ENCODE data around the gene NPFF.
A peak's percentile ranks its signal among the peaks of the same experiment; 100 is the strongest.
"Not testable (repeated sequence)": the region's sequence is repeated elsewhere in the genome, so short reads cannot be mapped to it uniquely, and the experiment has no call there.

Gene NPFF, protein sequence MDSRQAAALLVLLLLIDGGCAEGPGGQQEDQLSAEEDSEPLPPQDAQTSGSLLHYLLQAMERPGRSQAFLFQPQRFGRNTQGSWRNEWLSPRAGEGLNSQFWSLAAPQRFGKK

DNA sequence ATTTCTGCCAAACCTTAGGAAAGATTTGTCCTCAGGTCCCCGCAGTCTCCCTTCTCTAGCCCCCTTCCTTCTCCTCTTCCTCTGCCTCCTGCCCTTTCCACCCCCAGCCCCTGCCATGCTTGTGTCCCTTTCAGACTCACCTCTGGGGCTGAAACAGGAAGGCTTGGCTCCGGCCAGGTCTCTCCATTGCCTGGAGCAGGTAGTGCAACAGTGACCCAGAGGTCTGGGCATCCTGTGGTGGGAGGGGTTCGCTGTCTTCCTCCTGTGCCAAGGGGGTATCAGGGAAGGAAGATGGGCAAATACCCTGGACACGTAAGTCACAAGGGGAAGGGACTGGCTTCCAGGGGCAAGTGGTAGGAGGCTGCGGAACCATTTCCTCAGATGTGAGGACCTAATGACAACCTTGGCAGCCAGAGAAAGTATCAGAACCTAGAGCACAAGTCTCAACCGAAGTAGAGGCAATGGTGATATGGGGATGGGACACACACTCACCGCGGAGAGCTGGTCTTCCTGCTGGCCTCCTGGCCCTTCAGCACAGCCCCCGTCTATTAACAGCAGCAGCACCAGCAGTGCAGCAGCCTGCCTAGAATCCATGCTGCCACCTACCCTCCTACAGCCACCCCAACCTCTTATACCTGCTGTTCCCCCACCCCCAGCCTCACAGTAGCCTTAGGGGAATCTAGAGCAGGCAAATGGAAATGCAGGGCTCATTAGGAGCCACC, at the start of gene NPFF:
Gene NPFF, minus strand, starts transcription at position 604 of the 722 bp plus-strand sequence. Its CDS starts 10 bp downstream, at position 594.
- no peak for DNase-seq

DNA sequence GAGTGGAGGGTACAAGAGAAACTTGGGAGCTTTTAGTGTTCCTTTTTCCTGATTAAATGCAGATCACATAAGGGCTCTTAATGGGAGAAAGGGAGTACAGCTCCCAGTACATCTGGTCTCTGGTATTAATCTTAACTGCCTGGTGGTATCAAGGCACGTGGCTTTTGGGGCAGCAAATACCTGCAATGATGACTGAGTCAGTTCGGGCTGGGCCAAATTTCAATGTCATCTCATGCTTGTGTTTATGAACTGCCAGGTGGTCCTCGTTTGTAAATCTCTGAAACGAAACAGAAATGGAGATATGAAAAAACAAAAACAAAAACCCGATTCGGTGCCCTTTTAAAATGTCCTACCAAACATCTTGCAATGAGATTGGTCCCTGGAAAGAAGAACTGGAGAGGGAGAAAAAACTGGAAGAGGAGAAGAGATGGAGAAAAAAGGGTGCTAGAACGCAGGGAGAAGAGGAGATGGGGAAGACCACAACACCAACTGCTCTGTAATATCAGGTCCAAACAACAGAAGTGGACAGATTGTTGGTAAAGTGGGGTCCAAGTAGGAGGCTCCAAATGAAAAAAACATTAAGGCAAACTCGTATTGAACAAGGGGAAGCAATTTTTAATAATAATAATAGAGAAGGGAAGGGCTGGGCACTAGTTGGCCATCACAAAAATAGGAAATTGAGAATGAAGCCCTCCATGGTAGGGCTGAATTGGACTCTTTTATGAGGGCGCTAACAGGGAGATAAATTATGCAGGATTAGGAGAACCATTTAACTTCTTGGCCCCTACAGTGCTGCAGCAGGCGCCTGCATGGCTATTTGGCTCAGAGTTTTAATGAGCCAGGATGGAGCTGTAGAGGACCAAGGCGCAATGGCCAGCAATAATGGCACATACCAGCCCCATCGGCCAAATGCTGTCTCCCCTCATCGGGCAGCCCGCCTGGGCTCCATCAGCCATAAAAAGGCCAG, 45.4 kb upstream of the NPFF start:
- DNase-seq = no peak

DNA sequence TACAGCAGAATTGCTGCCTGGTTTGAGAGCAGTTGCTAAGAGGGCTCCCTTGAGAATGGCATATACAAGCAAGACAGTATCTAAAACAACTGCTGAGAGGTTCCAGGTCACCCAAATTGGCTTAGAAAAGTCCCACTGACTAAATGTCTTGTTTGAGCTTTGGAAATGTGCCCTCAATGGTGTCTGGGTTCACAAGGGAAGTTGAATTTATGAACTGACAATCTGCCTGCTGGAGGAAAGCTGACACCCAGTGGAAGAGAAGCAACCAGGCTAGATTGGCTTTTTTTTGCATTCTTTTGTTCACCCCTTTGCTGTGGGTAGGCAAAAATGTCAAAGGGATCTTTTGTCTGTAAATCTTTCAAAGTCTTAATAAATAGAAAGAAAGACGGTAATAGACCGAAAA, 44.6 kb upstream of the NPFF start:
- no peak for DNase-seq

DNA sequence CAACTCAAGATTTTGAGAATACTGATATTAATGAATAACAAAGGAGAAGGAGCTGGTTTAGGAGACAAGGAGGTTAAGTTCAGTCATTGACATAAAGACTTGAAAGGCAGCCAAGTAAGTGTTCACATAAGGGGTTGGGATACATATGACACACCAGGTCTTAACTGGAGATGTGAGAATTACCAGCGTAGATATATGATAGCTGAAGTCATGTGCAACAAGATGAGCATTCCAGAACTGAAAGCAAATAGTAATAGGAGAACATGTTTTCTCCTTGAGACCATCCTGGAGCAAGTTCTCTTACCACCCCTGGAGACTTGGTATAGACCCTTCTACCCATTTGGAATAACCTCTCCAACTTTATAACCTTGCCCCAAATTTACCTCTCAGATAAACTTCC, 43.3 kb upstream of the NPFF start:
- no peak for DNase-seq

DNA sequence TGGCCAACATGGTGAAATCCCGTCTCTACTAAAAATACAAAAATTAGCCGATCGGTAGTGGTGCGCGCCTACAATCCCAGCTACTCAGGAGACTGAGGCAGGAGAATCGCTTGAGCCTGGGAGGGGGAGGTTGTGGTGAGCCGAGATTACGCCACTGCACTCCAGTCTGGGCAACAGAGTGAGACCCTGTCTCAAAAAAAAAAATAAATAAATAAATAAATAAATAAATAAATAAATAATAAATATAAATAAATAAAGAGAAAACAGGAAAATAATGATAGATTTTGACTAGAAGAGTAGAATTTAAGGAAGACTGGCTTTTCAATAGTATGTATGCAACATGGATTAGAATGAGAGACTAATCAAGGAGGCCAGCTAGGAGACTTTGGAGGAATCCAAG, 42.8 kb upstream of the NPFF start:
- DNase-seq = not testable (repeated sequence)

DNA sequence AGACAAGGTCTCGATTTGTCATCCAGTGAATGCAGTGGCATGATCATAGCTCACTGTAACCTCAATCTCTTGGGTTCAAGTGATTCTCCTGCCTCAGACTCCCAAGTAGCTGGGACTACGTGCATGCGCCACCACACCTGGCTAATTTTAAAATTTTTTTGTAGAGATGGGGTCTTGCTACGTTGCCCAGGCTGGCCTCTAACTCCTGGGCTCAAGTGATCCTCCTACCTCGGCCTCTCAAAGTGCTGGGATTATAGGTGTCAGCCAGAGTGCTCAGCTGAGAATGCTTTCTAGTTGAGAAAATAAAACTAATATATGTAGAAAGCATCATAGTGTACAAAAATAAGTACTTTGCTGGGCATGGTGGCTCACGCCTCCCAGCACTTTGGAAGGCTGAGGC, 41.1 kb upstream of the NPFF start:
- not testable (repeated sequence) for DNase-seq

DNA sequence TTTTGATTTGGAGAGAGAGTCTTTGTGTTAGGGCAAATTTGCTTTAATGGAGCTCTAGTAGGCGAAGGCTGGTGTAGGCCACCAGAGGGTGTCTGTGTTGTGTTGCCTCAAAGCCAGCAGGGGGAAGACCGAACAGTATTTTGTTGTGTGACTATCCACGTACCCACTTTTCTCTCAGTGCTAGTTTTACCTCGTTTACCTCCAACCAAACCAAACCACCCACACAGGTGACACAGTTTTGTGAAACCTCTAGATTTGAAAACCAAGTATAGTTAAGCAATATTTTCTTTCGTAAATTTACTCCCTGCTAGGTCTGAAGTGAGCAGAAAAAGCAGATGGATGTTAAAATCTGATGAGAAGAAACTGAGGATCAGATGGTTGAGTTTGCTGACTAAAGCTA, 36.3 kb upstream of the NPFF start:
- peak; percentile 63 for DNase-seq

DNA sequence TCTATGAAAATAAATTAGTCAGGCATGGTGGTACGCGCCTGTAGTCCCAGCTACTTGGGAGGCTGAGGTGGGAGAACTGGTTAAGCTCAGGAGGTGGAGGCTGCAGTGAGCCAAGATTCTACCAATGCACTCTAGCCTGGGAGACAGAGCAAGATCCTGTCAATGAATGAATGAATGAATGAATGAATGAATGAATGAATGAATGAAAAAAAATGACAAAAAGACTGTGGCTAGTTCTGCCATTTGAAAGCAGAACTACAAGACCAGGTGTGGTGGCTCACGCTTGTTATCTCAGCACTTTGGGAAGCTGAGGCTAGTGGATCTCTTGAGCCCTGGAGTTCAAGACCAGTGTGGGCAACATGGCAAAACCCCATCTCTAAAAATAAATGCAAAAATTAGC, 32.2 kb upstream of the NPFF start:
- DNase-seq = no peak

DNA sequence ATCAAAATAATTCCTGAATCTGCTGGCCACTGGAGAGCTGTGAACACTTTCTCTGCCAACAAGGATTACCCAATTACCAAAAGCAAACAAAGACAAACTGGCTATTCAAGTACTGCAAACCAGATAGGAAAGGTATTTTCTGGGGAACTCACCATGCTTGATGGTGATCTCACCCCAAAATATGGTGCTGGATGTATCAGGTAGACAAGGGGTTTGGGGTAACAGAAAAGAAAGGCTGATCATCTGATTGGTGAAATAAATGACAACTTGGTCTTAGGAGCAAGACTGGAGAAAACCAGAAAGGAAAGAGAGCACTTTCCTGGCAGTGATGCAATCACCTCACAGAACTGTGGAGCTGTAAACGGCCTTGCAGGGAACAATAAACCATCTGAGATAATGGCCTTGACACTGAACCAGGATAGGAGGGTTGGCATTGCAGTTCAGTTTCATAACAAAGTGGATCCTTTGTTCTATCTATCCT, 31.0 kb upstream of the NPFF start:
- DNase-seq = no peak

DNA sequence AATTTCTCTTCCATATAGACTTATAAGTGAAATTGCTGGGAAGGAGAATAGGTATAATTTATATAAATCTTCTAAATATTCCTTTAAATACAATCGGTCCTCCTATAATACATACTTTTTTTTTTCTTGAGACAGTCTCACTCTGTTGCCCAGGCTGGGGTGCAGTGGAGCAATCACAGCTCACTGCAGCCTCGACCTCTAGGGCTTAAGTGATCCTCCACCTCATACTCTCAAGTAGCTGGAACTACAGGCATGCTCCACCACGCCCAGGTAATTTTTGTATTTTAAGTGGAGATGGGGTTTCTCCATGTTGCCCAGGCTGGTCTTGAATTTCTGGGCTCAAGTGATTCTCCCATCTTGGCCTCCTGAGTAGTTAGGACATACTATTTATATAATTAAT, 29.7 kb upstream of the NPFF start:
- no peak for DNase-seq

DNA sequence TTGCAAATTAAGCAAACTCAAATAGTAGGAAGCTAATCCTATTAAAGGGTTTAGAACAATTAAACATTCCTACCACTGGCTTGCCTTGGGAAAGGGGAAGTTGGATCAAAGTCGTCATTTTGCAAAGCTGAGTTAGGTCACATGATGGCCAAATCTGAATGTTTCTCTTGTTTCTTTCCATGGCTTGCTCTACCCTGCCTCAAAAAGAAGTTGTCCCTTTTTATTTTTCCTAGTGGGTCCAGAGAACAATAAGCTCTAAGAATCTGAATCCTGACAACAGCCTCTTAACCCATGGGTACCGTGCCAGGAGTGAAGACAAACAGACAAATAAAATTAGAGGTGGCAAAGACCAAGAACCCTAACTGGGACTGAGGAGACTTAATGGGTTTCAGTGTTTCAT, 26.2 kb upstream of the NPFF start:
- DNase-seq = no peak

DNA sequence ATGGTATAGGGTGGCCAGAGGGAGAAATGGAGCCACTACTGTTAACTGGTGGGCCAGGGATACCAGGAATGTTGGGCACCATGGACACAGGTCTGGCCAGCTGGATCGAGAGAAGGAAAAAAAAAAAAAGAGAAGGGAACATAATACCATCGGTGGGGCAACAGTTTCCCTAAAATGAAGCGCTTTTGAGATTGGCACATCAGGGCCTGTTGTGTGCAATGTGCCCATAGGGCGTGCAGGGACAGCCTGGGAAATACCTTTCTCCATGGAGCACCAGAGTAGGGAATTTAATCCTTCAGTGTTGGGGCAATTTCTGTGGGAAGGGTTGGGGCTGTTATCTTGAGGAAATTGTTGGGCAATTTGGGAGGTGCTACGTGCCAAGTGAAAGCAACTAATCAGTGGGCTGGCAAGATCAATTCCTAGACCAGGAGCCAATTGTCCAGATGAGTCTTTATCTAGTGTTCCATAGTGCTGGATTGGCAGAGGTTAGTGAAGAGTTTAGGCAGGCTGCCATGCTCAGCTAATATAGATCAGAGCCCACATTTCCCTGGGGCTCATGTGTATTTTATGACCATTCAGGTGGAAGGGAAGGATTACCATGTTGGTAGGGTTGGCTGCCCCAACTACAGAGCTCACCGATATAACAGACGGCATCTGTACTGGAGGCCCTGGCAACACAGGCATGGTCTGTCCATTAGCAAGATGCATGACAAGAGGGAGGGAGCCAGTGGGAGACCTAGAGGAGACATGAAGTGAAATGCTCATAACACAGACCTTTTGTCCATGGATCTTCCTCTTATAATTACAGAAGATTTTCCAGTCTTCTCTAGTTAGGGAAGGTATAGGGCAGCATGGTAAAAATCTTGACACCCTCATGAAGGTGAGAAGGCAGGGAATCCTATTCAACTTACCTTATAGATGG, 25.5 kb upstream of the NPFF start:
- no peak for DNase-seq

DNA sequence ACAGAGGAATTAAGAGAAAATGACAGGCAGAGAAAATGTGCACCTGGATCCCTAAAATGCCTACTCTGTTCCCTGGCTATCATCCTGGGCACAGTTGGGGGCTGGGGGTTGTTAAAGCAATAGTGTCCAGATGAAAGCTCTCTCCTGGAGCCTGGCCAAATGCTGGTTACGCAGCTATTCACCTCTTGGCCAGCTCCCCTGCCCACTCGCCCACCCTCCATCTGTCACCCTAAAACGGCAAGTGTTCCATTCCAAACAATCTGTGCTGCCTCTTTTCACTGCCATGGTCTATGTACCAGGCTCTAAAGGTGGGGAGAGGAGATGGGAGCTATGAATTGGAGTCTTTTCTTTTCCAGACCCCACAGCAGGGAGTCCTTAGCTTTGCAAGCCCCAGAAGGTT, 24.7 kb upstream of the NPFF start:
- no peak for DNase-seq

DNA sequence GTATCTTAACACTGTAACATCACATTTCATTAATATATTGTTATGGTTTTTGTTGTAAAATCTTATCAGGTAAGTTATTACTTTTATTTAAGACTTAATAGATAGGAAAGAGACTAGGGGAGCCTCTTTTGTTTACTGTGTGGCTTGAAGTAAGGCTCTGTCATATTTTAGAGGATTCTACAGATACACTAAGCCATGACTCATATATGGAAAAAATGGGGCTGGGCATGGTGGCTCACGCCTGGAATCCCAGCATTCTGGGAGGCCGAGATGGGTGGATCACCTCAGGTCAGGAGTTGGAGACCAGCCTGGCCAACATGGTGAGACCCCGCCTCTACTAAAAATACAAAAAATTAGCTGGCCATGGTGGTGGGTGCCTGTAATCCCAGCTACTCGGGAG, 23.6 kb upstream of the NPFF start:
- no peak for DNase-seq

DNA sequence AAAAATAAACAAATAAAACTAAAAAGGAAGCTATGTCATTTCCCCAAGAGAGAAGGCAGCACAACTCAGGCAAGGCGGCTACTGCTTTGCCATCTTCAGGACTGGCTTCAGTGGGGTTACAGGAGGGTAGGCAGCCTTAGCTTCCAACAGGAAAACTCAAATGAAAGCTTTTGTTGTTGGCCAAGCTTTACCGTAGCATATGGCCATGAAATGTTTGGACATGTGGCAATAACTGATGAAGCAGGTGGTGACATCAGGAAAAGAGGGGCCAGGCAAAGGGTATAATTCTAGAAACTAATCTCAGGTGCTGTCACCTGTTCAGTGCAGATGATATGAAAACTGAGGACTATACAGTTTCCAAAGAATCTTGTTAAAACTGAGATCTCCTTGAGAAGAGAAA, 22.8 kb upstream of the NPFF start:
- DNase-seq = no peak

DNA sequence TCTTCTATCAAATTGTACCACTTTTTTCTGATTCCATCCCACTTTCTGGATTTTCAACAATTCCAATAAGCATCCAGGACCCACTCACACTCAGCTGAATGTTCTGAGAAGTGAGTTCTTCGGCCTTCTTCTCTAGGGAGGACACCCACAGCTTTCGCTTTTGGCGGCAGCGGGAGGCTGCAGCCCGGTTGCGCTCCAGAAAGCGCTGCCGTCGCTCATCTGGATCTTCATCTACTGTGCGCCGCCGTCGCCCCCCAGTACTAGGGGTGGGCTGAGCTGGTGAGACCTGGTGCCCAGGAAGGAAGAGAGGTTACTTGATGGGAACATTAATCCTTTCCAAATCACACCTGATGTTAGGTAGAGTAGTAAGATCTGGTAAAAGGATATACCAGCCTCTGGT, 17.2 kb upstream of the NPFF start:
- no peak for DNase-seq

DNA sequence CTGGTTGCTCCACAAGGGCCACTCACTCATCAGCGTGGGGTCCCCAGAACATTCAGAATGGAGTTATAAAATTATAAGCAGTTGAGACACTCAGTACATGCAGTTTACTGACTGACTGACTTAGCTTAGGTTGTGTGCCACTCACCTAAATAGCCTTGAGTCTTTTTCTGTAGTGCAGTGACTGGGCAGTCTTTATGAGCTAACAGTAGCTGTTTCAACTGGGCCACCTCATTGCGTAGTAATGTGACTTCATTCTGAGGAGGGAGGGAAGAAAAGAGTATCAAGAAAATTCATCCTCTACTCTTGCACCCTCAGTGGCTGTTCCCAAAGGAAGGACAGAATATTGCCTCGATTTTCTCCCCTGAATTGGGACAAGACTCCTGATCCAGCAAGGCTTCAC, 15.8 kb upstream of the NPFF start:
- DNase-seq = no peak

DNA sequence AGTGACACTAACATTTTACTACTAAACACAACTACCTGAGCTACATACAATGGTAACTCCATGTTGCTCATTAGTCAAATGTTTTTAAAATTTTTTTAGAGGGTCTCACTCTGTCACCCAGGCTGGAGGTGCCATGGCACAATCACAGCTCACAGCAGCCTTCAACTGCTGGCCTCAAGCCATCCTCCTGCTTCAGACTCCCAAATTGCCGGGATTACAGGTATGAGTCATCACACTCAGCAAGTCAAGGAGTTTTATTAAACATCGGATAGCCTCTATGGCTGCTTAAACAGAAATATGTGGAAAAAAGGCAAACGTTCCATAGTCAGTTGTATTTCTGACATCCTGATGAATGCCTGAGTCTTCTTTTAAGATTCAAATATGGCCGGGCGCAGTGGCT, 11.1 kb upstream of the NPFF start:
- DNase-seq = no peak

DNA sequence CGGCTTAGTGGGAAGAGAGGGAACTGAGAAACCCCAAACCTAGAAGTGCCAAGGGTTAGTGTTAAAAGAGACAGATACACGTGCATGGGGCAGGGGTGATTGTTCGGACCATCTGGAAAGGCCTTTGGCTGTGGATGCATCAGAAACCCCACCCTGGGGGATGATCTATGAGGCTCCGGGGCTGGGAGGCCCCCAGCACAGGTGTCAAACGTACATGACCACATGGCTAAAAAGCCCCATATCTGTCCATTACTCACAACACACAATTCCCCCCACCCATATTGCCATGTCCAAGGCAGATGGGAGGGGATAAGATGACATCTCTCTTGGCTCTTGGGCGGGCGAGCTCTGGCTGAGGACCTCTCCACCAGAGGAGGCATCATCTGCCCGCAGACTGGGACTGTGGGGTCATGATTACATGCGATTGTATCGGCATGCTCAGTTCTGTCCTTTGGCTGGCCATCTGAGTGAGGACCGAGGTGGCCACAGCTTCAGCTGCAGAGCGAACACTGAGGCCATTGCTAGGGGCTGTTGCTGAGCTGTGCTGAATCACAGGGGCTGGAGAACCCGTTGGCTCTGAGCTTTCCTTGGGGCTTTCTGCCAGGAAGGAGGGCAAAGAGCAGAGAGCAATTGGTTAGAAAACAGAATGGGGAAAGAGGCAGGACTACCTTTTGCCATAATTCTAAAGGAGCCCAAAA, 9.6 kb upstream of the NPFF start:
- DNase-seq = no peak

DNA sequence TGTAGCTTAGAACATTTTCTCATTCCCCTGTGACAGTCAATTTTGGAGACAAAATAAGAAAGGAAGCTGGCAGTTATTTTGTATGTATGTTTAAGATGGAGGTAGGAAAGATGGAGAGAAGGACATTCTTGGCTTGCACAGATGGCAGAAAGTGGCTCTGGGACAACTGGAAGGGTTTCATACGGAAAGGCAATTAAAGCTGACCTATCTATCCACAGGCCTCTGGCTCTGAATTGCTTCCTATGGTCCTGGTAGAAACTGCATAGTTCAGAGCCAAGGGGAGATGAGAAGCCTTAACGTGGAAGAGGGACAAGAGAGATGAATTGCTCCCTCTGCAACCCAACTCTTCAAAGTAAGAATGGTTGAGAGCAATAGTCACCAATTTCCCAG, 8.0 kb upstream of the NPFF start:
- no peak for DNase-seq

DNA sequence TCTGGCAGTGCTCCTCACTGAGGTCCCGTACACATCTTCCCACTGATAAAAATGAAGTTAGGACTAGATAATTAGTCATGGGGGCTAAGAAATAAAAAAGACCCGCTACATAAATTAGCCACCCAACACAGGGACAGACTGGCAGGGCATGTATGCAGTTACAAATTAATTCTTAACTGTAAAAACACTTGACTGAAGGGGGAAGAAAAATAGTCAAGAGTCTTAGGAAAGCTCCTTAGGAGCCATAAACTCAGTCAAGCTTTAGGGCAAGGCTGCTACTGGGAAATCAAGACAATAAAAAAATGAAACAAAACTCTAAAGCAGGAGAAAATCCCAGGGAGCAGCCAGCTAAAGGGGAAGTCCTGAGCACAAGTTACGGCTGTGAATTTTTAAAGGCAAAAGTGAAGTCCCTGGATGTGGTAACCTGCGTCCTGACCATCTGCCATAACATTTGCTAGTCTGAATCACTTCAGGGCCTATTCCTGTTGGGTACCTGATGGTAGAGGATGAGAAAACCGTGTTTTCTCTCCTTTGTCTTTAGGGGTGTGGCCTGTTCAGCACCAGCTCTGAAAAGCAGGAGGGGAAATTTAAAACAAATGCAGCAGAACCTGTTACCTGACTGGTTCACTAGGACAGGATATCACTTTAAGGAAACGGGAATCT, 7.5 kb upstream of the NPFF start:
- no peak for DNase-seq
